Fibroblast of lung (primary cell): ENCODE data around the gene CYP2C18. TPM values are rescaled to one million over a fixed set of nuclear protein-coding genes. Genes with fewer than 3 reads are reported as not detected.

Source experiments
- DNase-seq, 2 donors: peaks; one replicate each; pipeline versions ENCODE4 v3.0.0 to v3.0.0-alpha.2; 2010; ENCODE audit warnings: low read depth in 2 of 2
- H2AFZ ChIP-seq: 2 replicates; pipeline ENCODE4 v1.5.1; 2012; ENCODE audit warnings: low read length, control low read depth, inconsistent platforms
- H3K27ac ChIP-seq: 2 replicates; pipeline ENCODE4 v1.5.1; 2011; ENCODE audit warnings: low read length, control low read depth; ENCODE audit not compliant: insufficient read depth
- H3K27me3 ChIP-seq: 2 replicates; pipeline ENCODE4 v1.5.1; 2011; ENCODE audit warnings: mild to moderate bottlenecking, low read length; ENCODE audit not compliant: control insufficient read depth, insufficient read depth
- H3K36me3 ChIP-seq: 2 replicates; pipeline ENCODE4 v1.5.1; 2011; ENCODE audit warnings: low read length; ENCODE audit not compliant: control insufficient read depth, insufficient read depth
- H3K4me1 ChIP-seq: 2 replicates; pipeline ENCODE4 v1.5.1; 2011; ENCODE audit warnings: low read length; ENCODE audit not compliant: control insufficient read depth, insufficient read depth; ENCODE audit errors: extremely low read depth
- H3K4me2 ChIP-seq: 2 replicates; pipeline ENCODE4 v1.5.1; 2011; ENCODE audit warnings: low read length, control low read depth; ENCODE audit not compliant: insufficient read depth; ENCODE audit errors: extremely low read depth
- H3K4me3 ChIP-seq, 4 experiments: fragments of 200-600 bp in 1 of 4; sonication (generic) in 1 of 4; replicated peaks in 1 of 4; 2 replicates each; pipeline ENCODE4 v1.5.1; 2011 to 2016; ENCODE audit warnings: low read length in 4 of 4, low read depth in 3 of 4, mild to moderate bottlenecking in 3 of 4, control low read depth in 2 of 4, inconsistent platforms in 1 of 4, mixed read lengths in 1 of 4; ENCODE audit not compliant: insufficient read depth in 1 of 4; ENCODE audit errors: control extremely low read depth in 1 of 4
- H3K79me2 ChIP-seq: 2 replicates; pipeline ENCODE4 v1.5.1; 2012; ENCODE audit warnings: mild to moderate bottlenecking, low read length, inconsistent platforms; ENCODE audit not compliant: control insufficient read depth, insufficient read depth
- H3K9ac ChIP-seq: 2 replicates; pipeline ENCODE4 v1.5.1; 2011; ENCODE audit warnings: mild to moderate bottlenecking, low read length, control low read depth; ENCODE audit not compliant: insufficient read depth
- H3K9me3 ChIP-seq: 2 replicates; pipeline ENCODE4 v1.5.1; 2012; ENCODE audit warnings: low read depth, low read length; ENCODE audit not compliant: control insufficient read depth, insufficient read depth
- H4K20me1 ChIP-seq: 2 replicates; pipeline ENCODE4 v1.5.1; 2011; ENCODE audit warnings: low read length; ENCODE audit not compliant: control insufficient read depth, insufficient read depth; ENCODE audit errors: extremely low read depth
- CTCF ChIP-seq, 2 donors: IDR thresholded peaks in 1 of 2; conservative IDR thresholded peaks in 1 of 2; 1 replicate in 1 of 2; 2 replicates in 1 of 2; pipeline ENCODE4 v1.5.1; 2011 to 2012; ENCODE audit warnings: low read length in 2 of 2, control low read depth in 1 of 2, inconsistent platforms in 1 of 2, low read depth in 1 of 2, mild to moderate bottlenecking in 1 of 2
- EZH2 ChIP-seq: IDR thresholded peaks from 2 replicates; pipeline ENCODE4 v1.5.1; 2012; ENCODE audit warnings: low read length, control low read depth, mild to moderate bottlenecking; ENCODE audit errors: missing control alignments
- polyA plus RNA-seq, 2 donors: library from polyadenylated mRNA; depleted of rRNA in 1 of 2; stranded (reverse) in 1 of 2; unstranded in 1 of 2; fragments of >200 nt; gene quantifications; 2 replicates each; pipeline ENCODE4 v1.2.1, GENCODE V29; 2011 to 2012; ENCODE audit warnings: missing spikeins in 1 of 2
- total RNA-seq: library from RNA; depleted of rRNA; stranded (reverse); fragments of >200 nt; gene quantifications from 2 replicates; pipeline ENCODE4 v1.2.1, GENCODE V29; 2014

The CYP2C18 gene
- total and polyA plus RNA-seq, 2 donors (not counting 1 experiment from before 2014, with no cell fraction given), result 0.02 TPM; not detected in 1

GRCh38 chr10:94666391-94667102, 17.0 kb upstream of the CYP2C18 start:
- Histone ChIP-seq H3K9me3 (no peaks in the 10 kb centered on the region), H3K4me3 (no peak overlapping the region), H3K27me3 (no peaks in the 10 kb centered on the region), H3K27ac (no peak overlapping the region), H4K20me1 (no peaks in the 10 kb centered on the region), H3K36me3 (no peaks in the 10 kb centered on the region), H3K9ac (no peak overlapping the region), H3K4me2 (no peak overlapping the region), H3K4me1 (no peaks in the 10 kb centered on the region), H3K79me2 (no peaks in the 10 kb centered on the region), H2AFZ (no peak overlapping the region)
- no peak for TF ChIP-seq CTCF (conservative IDR thresholded peaks at IDR 0.05 in 1 of 2, IDR thresholded peaks at IDR 0.05 in 1 of 2; ENCODE audit: low read depth in 1 of 2, low read length in 2 of 2)
- no peak for TF ChIP-seq EZH2
- no peak for DNase-seq

GRCh38 chr10:94673614-94674321, 9.8 kb upstream of the CYP2C18 start:
- no peak for DNase-seq
- Histone ChIP-seq H3K9me3 (no peaks in the 10 kb centered on the region), H3K9ac (no peak overlapping the region), H4K20me1 (no peaks in the 10 kb centered on the region), H3K27me3 (no peaks in the 10 kb centered on the region), H2AFZ (no peak overlapping the region), H3K4me1 (no peaks in the 10 kb centered on the region), H3K27ac (no peak overlapping the region), H3K79me2 (no peaks in the 10 kb centered on the region), H3K4me3 (no peak overlapping the region), H3K36me3 (no peaks in the 10 kb centered on the region), H3K4me2 (no peak overlapping the region)
- no peak for TF ChIP-seq EZH2
- TF ChIP-seq CTCF (conservative IDR thresholded peaks at IDR 0.05 in 1 of 2, IDR thresholded peaks at IDR 0.05 in 1 of 2; ENCODE audit: low read depth in 1 of 2, low read length in 2 of 2), result no peak

- H3K79me2 ChIP-seq, result no peaks in the 10 kb centered on the region
- no peak overlapping the region for H3K27ac ChIP-seq
- H3K4me3 ChIP-seq, result no peak overlapping the region
- no peaks in the 10 kb centered on the region for H3K27me3 ChIP-seq
- TF ChIP-seq CTCF (conservative IDR thresholded peaks at IDR 0.05 in 1 of 2, IDR thresholded peaks at IDR 0.05 in 1 of 2; ENCODE audit: low read depth in 1 of 2, low read length in 2 of 2) (no peak), EZH2 (no peak)
- H4K20me1 ChIP-seq, result no peaks in the 10 kb centered on the region
- no peak overlapping the region for H3K9ac ChIP-seq
- no peaks in the 10 kb centered on the region for H3K4me1 ChIP-seq
- no peak for DNase-seq
- no peaks in the 10 kb centered on the region for H3K36me3 ChIP-seq
- no peaks in the 10 kb centered on the region for H3K9me3 ChIP-seq
- no peak overlapping the region for H3K4me2 ChIP-seq
- no peak overlapping the region for H2AFZ ChIP-seq
These were observed 7.0 kb upstream of the CYP2C18 start for GRCh38 chr10:94676496-94676895.
